GM19455 (cell line): ENCODE measurements around the gene SLC16A5.

ENCODE experiments used
- ATAC-seq: cut with Tn5 transposase; IDR thresholded peaks from one replicate; pipeline ENCODE4 v1.9.1; 2021; ENCODE audit not compliant: unreplicated experiment

The SLC16A5 gene

GRCh38 chr17:75155191-75155601 is 67.4 kb downstream of the SLC16A5 start:
- no peak for ATAC-seq
